Heart left ventricle (tissue), 16 donors: ENCODE measurements around the gene HIRIP3. TPM values are rescaled to one million over a fixed set of nuclear protein-coding genes. Genes with fewer than 3 reads are reported as not detected.
"Not testable (repeated sequence)": the region's sequence is repeated elsewhere in the genome, so short reads cannot be mapped to it uniquely, and the experiment has no call there.

ENCODE experiments used
- ATAC-seq, 4 donors: fragments of 200-7000 bp; cut with Tn5 transposase; one replicate each; pipeline ENCODE4 v1.9.1; 2020 to 2022; ENCODE audit warnings: moderate library complexity in 4 of 4, mild to moderate bottlenecking in 3 of 4, moderate number of reproducible peaks in 1 of 4
- DNase-seq, 5 donors: peaks; one replicate each; pipeline ENCODE4 v3.0.0-alpha.2; 2020
- H3K27ac ChIP-seq, 12 donors: fragments of 200-600 bp; sonication (generic) in 4 of 12; one replicate each; pipeline versions ENCODE4 v1.5.0 to v1.8.0; 2016 to 2022; ENCODE audit warnings: mild to moderate bottlenecking in 2 of 12
- H3K27me3 ChIP-seq, 9 donors: fragments of 200-600 bp; sonication (generic) in 2 of 9; one replicate each; pipeline versions ENCODE4 v1.5.1 to v1.8.0; 2016 to 2022; ENCODE audit warnings: mild to moderate bottlenecking in 3 of 9
- H3K36me3 ChIP-seq, 9 donors: fragments of 200-600 bp; sonication (generic) in 2 of 9; one replicate each; pipeline versions ENCODE4 v1.5.0 to v1.8.0; 2018 to 2022; ENCODE audit warnings: mild to moderate bottlenecking in 2 of 9
- H3K4me1 ChIP-seq, 12 donors: fragments of 200-600 bp; sonication (generic) in 4 of 12; one replicate each; pipeline versions ENCODE4 v1.5.0 to v1.8.0; 2016 to 2022; ENCODE audit warnings: mild to moderate bottlenecking in 3 of 12
- H3K4me3 ChIP-seq, 12 donors: fragments of 200-600 bp; sonication (generic) in 4 of 12; one replicate each; pipeline versions ENCODE4 v1.5.0 to v1.8.0; 2017 to 2022; ENCODE audit warnings: mild to moderate bottlenecking in 9 of 12, moderate library complexity in 4 of 12
- H3K9me3 ChIP-seq, 12 donors: fragments of 200-600 bp; sonication (generic) in 4 of 12; one replicate each; pipeline versions ENCODE4 v1.5.0 to v1.8.0; 2016 to 2022; ENCODE audit warnings: mild to moderate bottlenecking in 1 of 12
- POLR2A ChIP-seq, 2 donors: fragments of 450-650 bp; IDR thresholded peaks; one replicate each; pipeline ENCODE4 v1.6.1; 2017; ENCODE audit warnings: antibody characterized with exemption in 2 of 2, mild to moderate bottlenecking in 2 of 2, moderate library complexity in 2 of 2
- WGBS, 4 donors: extraction: QIAGEN DNeasy Blood & Tissue Kit in 2 of 4; methylation state at CpG; one replicate each; pipeline versions ENCODE4 v1.1.5 to v1.1.7; 2013 to 2018; 5-methylcytosine and 5-hydroxymethylcytosine counted together
- intact Hi-C, 10 donors: fragments of 100-400 bp; cut with DNase I; formaldehyde crosslinking; loops; one replicate each; pipeline versions ENCODE4 v1.11.1 to v1.14.2; 2022
- long read RNA-seq, 3 donors: library from polyadenylated mRNA; unstranded; transcript quantifications; one replicate each; pipeline ENCODE4 v2.0.0, GENCODE V29; 2020 to 2021
- polyA plus RNA-seq, 2 donors: library from polyadenylated mRNA; stranded (reverse); fragments of 200-250 nt; gene quantifications; one replicate each; pipeline ENCODE4 v1.2.3, GENCODE V29; 2013
- total RNA-seq, 9 donors: library from RNA; depleted of rRNA in 2 of 9; stranded (reverse); fragments of >200 nt in 2 of 9; fragmentation: NEBNext Ultra II Directional in 3 of 9; extraction: Animal tissue kit (Norgen Biotek cat#: 25700) in 3 of 9; gene quantifications; one replicate each; pipeline versions ENCODE4 v1.1.0 to v1.2.4, GENCODE V29; 2016 to 2023
- TF ChIP-seq, protein P1 (sequence below), 12 donors: fragments of 200-600 bp; sonication (generic) in 4 of 12; IDR thresholded peaks; one replicate each; pipeline versions ENCODE4 v1.5.0 to v1.8.0; 2018 to 2022; ENCODE audit warnings: antibody characterized with exemption in 12 of 12, mild to moderate bottlenecking in 5 of 12
- donor health status: ischemic (EF 13 %, LVEDD 7.1; RV severe dilation, severe dysfunction).
- donor health status: healthy with polysubstance abuse.
- donor health status: DM: no; HTN: yes; CAD: no.
- donor health status: DM: no; HTN: no; CAD: no.
- donor health status: ischemic (EF 25% LVEDD 6.9; RV normal size, moderate dysfunction).
- donor health status: ischemic (EF 25% LVEDD 5.7; RV mildly dilated, moderate dysfunction).
- donor health status: healthy.
- donor health status: DM: yes; HTN: yes; CAD: no.
- donor health status: ischemic (EF 35%, LVEDD 5.7; RV mildly dilated, moderate dysfunction).
- donor health status: nonischemic (EF 11% LVEDD 7.7; RV severe dilation, severe dysfunction).
- donor health status: DM: yes; HTN: yes; CAD: no.
- donor health status: PGD.
- donor health status: ischemic (EF 29% LVEDD 5.4; RV normal size, mild dysfunction).
- donor health status: nonischemic (EF 23%, LVEDD 6.1; RV moderate dilation, normal function).

Gene HIRIP3, protein sequence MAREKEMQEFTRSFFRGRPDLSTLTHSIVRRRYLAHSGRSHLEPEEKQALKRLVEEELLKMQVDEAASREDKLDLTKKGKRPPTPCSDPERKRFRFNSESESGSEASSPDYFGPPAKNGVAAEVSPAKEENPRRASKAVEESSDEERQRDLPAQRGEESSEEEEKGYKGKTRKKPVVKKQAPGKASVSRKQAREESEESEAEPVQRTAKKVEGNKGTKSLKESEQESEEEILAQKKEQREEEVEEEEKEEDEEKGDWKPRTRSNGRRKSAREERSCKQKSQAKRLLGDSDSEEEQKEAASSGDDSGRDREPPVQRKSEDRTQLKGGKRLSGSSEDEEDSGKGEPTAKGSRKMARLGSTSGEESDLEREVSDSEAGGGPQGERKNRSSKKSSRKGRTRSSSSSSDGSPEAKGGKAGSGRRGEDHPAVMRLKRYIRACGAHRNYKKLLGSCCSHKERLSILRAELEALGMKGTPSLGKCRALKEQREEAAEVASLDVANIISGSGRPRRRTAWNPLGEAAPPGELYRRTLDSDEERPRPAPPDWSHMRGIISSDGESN
- 10 to 100 TPM; 13.3 to 21.9 (median 17.5) TPM for total RNA-seq
- 10 to 100 TPM; 20.1 to 27.4 TPM for polyA plus RNA-seq
- long read RNA-seq, donor 1, transcript HIRIP3-201 (7 exons, 3,388 nt): major isoform, 34 of 47 reads
- long read RNA-seq, donor 1, partial matches to known transcripts: 3 of 47 reads
- long read RNA-seq, donor 1, other reads (novel, unspliced or antisense): 7 of 47 reads
- long read RNA-seq, donor 2, transcript HIRIP3-201 (7 exons, 3,388 nt): major isoform, 79 of 112 reads
- long read RNA-seq, donor 2, transcript HIRIP3-204 (6 exons, 988 nt): minor isoform, 12 of 112 reads
- long read RNA-seq, donor 2, partial matches to known transcripts: 14 of 112 reads
- long read RNA-seq, donor 2, other reads (novel, unspliced or antisense): 7 of 112 reads
- long read RNA-seq, donor 3, transcript HIRIP3-201 (7 exons, 3,388 nt): major isoform, 37 of 53 reads
- long read RNA-seq, donor 3, partial matches to known transcripts: 8 of 53 reads
- long read RNA-seq, donor 3, other reads (novel, unspliced or antisense): 7 of 53 reads

DNA sequence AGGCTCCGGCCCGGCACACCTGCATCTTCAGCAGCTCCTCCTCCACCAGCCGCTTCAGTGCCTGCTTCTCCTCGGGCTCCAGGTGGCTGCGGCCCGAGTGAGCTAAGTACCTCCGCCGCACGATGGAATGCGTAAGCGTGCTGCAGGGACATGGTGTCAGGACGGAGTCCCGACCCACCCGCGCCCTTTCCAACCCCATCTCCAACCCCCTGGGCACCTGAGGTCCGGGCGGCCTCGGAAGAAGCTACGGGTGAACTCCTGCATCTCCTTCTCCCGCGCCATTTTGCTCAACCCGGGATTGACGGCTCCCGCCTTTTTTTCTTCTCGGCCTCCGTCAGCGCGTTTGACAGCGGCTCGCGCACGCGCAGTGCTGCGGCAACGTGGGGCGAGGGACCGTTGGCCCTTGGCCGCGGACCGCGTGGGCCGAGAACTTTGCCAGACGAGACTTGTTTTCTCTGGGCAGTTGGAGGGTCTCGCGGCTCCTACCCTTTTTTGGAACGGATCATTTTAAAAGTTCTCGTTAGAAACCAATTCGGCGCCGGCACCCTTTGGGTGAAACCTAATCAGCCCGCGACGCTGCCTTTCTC lies at the start of gene HIRIP3:
Gene HIRIP3, minus strand, starts transcription at position 294 of the 587 bp plus-strand sequence. Its CDS starts 12 bp downstream, at position 282.
- ATAC-seq (peak; percentile 68 to 84 (median 76)), DNase-seq (peak; percentile 90 to 94 (median 91))
- Histone ChIP-seq H3K27me3 (no peaks in the 10 kb centered on the region), H3K27ac (peak within 1 kb of the TSS; percentile 88 to 100 (median 96)), H3K36me3 (peaks cover 0 to 62% (median 46%) of the 10 kb centered on the region in 9 donors), H3K4me1 (peaks cover 0 to 31% (median 18%) of the 10 kb centered on the region in 12 donors), H3K4me3 (peak within 1 kb of the TSS; percentile 53 to 95 (median 80)), H3K9me3 (no peaks in the 10 kb centered on the region)
- intact Hi-C loops: loop anchor here in 9 of 10 donors (1.0 to 10.0 kb wide), 11 partner anchors 18 to 191 kb away; partner anchors contain the start of genes TMEM219 (in 4 of the 9), CDIPT (in 2 of the 9), KCTD13 (in 2 of the 9) and MAZ (in 2 of the 9)
- TF ChIP-seq POLR2A (IDR thresholded peaks at IDR 0.05): no peak
- TF ChIP-seq, protein P1, sequence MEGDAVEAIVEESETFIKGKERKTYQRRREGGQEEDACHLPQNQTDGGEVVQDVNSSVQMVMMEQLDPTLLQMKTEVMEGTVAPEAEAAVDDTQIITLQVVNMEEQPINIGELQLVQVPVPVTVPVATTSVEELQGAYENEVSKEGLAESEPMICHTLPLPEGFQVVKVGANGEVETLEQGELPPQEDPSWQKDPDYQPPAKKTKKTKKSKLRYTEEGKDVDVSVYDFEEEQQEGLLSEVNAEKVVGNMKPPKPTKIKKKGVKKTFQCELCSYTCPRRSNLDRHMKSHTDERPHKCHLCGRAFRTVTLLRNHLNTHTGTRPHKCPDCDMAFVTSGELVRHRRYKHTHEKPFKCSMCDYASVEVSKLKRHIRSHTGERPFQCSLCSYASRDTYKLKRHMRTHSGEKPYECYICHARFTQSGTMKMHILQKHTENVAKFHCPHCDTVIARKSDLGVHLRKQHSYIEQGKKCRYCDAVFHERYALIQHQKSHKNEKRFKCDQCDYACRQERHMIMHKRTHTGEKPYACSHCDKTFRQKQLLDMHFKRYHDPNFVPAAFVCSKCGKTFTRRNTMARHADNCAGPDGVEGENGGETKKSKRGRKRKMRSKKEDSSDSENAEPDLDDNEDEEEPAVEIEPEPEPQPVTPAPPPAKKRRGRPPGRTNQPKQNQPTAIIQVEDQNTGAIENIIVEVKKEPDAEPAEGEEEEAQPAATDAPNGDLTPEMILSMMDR (IDR thresholded peaks at IDR 0.05): no peak
- 0 to 1% (median 0%) methylated on average over 38 to 53 of the region's 53 CpGs for WGBS, 4 donors

DNA sequence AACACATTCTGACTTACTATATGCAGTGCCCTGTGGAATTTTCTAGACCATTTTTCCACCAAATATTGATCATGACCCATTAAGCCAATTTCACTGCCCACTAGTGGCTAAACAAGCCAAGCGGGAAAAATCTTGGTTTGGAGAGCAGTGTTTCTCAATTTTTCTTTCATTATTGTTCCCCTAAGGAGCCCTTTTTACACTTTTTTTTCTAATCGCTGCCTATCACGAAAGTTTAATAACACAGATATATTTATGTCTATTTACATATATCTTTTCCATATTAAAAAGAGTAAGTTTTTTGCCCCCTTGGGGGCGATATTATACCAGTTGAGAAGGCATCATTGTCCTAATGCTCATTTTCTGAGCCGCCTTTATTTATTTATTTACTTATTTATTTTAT lies 46.4 kb upstream of the HIRIP3 start:
- intact Hi-C loops: no loop called here
- WGBS, 4 donors: 25 to 27% (median 25%) methylated on average over 5 of the region's 5 CpGs
- no peak for DNase-seq

DNA sequence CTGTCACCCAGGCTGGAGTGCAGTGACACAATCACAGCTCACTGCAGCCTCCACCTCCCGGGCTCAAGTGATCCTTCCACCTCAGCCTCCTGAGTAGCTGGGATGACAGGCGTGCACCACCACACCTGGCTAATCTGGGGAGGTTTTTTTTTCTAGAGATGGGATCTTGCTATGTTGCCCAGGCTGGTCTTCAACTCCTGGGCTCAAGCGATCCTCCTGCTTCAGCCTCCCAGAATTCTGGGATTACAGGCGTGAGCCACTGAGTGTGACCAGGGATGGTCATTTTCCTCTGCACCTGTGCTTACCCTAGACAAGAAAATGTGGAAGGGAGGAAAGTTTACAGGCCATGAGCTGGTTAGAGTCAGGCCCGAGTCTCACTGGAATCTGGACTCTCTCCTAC lies 45.3 kb upstream of the HIRIP3 start:
- intact Hi-C loops: not testable (repeated sequence)

More for the DNA sequence above, 46.4 kb upstream of the HIRIP3 start:
- Histone ChIP-seq H3K27me3 (peaks cover 0 to 4% (median 0%) of the 10 kb centered on the region in 9 donors), H3K9me3 (no peaks in the 10 kb centered on the region), H3K4me1 (no peaks in the 10 kb centered on the region), H3K4me3 (no peak overlapping the region), H3K27ac (no peak overlapping the region), H3K36me3 (no peaks in the 10 kb centered on the region)
- ATAC-seq: no peak
- TF ChIP-seq POLR2A (IDR thresholded peaks at IDR 0.05): no peak
- TF ChIP-seq, protein P1 (IDR thresholded peaks at IDR 0.05): peak; percentile 25 to 59 (median 46)

DNA sequence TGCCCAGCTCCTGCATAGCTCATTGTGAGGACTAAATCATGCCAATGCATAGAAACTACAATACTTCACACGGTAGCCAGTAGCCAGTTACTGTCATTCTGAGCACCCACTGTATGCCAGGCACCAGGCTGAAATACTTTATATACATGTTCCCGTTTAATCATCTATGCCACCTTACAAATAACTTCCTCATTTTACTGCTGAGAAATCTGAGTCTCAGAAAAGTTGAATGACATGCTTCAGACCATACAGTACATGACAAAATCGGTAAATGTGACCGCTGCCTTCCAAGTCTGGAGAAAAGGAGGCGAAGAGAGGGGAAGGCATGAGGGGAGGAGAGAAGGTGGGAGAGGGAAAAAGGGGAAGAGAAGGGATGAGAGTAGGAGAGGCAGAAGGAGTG lies 44.8 kb upstream of the HIRIP3 start:
- TF ChIP-seq POLR2A (IDR thresholded peaks at IDR 0.05): no peak
- TF ChIP-seq, protein P1 (IDR thresholded peaks at IDR 0.05): no peak
- peaks cover 0 to 15% (median 4%) of the 10 kb centered on the region in 9 donors for H3K27me3 ChIP-seq
- intact Hi-C loops: no loop called here
- DNase-seq (no peak), ATAC-seq (no peak)
- WGBS, 4 donors: 70 to 85% (median 73%) methylated on average over 5 of the region's 5 CpGs
- H3K4me3 ChIP-seq: no peak overlapping the region
- H3K4me1 ChIP-seq: no peaks in the 10 kb centered on the region
- no peaks in the 10 kb centered on the region for H3K9me3 ChIP-seq
- no peaks in the 10 kb centered on the region for H3K36me3 ChIP-seq
- H3K27ac ChIP-seq: no peak overlapping the region

More for the DNA sequence above, 45.3 kb upstream of the HIRIP3 start:
- not testable (repeated sequence) for H3K27ac ChIP-seq, H3K4me3 ChIP-seq, DNase-seq, H3K36me3 ChIP-seq, H3K9me3 ChIP-seq, H3K4me1 ChIP-seq, ATAC-seq
- 84 to 88% (median 86%) methylated on average over 5 of the region's 5 CpGs for WGBS, 4 donors
- peaks cover 0 to 11% (median 0%) of the 10 kb centered on the region in 9 donors for H3K27me3 ChIP-seq
